ENCODE results near the gene PNLDC1.
"Not testable (repeated sequence)": the region's sequence is repeated elsewhere in the genome, so short reads cannot be mapped to it uniquely, and the experiment has no call there.

The PNLDC1 gene

DNA sequence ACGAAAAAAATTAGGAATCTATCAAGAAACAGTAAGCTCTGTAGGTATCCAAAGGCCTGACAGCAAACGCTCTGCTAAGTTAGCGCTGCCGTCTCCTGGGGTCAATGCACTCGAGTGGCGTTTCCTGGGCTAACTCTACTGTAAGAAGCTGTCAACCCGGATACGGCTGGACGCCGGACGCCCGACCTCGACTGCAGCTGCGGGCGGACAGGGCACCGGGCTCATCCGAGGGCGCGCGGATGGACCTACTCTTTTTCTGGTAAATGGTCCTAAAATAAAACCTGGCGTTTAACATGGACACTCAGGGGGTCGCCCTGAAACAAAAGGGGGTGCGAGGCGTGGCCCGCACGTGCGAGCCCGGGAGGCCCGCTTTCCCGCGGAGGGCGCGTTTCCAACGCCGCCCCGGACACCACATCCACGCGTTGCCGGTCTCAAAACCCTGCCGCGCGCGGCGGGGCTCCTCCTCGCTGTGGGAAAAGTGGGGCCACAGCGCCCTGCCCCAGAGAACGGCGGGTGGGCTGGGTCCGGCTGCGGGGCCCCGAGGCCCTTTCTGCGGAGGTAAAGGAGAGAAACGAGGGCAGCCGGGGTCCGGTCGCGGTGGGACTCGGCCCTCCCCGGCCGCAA, 11.2 kb upstream of the PNLDC1 start:
- DNase-seq: no peak

DNA sequence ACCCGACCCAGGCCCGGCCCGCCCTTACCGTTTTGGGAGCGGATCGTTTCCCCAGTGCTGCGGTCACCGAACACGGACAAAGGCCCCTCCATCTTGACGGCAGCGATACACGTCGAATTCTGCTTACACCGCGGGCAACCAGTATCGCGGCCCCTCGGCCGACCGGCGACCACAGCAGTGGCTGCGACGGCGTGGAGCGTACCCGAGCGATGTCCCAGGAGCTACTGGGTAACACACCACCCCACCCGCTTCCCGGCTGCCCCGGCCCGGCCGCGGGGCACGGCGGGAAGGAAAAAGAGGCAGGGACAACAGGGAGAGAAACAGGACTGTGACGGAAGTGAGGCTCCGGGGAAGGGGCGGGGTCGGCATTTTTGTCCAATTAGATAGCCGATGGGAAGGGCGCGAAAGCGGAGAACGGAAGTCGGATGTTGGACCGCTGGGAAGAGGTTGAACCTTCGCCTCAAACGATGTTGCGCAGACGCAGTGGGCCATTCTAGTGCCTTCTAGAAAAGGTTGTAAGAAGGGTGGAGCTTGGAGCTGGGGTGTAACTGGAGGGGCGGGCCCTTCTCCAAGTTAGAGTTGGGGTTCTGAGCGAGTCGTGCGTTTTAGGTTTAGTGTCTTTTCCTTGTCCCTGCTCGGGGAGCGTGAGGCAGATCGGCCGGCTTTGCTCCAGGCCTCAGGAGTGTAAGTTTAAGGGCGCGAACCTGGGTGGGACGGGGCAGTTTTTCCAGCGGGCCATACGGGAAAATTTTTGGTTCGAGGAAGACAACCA, 10.5 kb upstream of the PNLDC1 start, which contains the start of gene TCP1:
TCP1 (minus strand) TSS at position 226 of the 772 bp plus-strand sequence; CDS start at position 92, 134 bp downstream.
- DNase-seq: peak; percentile 90

DNA sequence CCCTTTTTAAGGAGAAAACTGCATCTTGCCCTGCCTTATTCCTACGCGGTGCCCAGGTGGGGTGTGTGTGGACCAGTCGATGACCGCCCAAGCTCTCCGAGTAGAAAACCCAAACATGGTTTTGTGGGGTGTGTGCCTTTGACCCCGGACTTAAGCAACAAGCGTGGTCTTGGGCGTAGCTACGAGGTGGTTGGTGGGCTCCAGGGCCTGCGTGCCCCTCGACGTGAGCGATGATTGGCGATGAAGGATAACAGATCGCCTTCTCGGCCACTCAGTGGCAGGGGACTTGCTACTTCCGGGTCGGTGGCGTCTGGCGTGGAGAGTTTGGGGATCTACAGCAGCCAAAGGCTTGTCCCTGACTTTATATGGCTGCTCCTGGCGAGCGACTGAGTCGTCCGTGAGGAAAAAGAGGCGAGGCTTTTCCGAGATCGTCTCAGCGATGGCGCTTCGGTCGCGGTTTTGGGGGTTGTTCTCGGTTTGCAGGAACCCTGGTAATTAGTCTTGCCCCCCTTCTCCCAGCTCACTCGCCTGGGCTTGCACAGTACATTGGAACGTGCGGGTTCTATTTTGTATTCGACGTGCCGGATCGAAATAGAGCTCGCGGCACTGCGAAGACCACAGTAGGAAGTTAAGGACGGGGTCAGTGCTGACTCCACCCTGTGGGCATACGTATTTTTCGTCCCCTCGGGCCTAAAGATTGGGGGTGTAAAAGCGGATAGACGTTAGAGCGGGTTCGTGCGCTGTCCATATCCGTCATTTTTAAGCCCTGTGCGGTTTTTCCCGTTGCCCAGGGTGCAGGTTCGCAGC, 9.7 kb upstream of the PNLDC1 start, which contains the start of gene MRPL18:
MRPL18 (plus strand) TSS at position 319 of the 807 bp plus-strand sequence; CDS start at position 440, 121 bp downstream.
- peak; percentile 62 for DNase-seq

DNA sequence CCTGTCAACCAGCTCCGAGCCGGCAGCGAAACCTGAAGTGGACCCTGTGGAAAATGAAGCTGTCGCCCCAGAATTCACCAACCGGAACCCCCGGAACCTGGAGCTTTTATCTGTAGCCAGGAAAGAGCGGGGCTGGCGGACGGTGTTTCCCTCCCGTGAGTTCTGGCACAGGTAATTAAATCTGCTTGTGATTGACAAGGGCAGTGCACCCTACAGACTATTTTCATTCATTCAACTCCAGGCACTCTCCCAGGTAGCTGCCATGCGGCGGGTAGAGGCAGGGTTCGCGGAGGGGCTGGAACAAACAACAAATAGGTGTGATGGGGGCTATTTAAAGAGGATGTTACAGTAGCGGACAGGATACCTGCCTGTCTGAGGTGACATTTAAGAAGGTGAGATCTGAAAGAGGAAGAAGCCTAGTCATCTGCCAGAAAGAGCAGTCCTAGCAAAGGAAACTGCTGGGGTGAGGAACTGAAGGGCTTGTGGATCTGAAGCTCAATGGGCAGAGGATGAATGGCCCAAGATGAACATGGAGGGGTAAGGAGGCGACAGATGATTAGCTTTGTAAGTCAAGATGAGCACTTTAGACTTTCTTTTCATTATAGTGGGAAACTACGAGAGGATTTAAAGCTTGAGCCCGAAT, 9.0 kb upstream of the PNLDC1 start:
- DNase-seq: no peak

DNA sequence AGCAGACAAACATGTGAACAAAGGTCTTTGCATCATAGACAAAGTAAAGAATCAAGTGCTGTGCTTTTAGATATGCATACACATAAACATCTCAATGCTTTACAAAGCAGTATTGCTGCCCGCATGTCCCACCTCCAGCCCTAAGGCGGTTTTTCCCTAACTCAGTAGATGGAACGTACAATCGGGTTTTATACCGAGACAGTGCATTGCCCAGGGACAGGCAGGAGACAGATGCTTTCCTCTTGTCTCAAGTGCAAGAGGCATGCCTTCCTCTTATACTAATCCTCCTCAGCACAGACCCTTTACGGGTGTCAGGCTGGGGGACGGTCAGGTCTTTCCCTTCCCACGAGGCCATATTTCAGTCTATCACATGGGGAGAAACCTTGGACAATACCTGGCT, 5.1 kb upstream of the PNLDC1 start:
- not testable (repeated sequence) for DNase-seq

DNA sequence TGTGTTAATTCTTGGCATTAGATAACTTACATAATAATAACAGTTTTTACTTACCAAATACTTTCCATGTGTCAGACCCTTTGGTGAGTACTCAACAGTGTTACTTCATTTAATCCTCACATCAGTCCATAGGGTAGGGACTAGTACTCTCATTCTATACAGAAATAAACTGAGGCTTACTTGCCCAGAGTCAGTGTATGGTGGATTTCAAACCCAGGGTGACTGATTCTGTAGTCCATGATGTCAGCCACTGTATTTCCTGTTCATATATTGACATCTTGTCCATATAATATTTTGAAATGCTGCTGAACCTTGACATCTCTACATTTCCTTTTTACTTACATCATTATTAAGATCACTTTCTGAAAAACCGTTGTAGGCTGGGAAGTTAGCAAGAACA, 2.5 kb upstream of the PNLDC1 start:
- no peak for DNase-seq

DNA sequence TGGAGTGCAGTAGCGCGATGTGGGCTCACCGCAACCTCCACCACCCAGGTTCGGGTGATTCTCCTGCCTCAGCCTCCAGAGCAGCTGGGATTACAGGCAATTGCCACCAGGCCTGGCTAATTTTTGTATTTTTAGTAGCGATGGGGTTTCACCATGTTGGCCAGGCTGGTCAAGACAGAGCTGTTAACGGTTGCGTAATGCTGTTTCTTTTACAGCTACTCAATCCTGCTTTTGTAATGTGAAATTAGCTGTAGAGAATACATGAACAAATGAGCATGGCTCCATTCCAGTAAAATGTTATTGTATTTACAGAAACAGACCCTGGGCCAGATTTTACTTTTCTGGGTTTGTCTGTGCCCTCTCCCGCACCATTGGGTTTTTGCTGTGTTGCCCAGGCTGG, 1.9 kb downstream of the PNLDC1 start:
- no peak for DNase-seq

DNA sequence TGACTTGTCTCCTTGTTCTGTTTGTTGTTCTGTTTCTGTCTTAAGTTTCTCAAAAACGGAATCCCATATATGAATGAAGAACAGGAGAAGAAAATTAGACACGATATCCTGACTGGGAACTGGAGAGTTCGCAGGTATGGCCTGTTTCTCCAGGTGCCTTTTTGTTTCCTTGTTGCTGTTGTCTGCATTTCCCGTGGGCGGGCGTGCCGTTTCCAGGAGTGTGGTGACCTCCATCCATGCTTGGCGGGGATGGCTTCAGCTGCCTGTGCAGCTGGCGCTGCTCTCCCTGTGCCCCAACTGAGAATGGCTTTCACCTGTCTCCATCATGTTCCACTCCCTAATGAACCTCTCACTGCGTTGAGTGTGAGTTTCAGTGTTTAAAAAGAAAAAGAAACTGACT, 4.4 kb downstream of the PNLDC1 start:
- DNase-seq: no peak

DNA sequence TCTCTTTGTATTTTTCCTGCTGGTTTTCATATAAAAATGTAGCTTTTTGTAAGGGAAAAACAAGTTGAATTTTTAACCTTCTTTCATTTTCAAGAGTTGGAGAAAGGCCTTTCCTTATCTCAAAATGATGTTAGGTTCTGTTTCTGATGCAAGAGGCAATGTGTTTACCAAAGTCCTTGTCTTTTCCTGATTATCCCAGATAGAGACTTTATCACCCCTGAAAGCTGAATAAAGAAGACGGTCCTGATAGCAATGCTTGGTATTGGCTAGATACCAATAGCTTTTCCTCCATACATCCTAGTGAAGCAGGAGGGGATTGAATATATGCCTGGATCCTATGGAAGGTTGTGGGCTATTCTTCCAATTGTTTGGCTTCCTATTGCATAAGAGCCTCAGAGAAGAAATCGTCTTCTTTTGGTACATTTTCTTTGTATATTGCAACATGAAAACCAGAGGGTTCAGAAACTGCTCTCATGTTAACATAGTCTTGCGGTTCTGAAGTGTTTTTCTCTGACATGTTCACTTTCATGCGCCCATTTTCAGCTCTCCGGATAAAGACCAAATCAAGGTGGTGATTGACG, 5.5 kb downstream of the PNLDC1 start:
- DNase-seq: no peak

DNA sequence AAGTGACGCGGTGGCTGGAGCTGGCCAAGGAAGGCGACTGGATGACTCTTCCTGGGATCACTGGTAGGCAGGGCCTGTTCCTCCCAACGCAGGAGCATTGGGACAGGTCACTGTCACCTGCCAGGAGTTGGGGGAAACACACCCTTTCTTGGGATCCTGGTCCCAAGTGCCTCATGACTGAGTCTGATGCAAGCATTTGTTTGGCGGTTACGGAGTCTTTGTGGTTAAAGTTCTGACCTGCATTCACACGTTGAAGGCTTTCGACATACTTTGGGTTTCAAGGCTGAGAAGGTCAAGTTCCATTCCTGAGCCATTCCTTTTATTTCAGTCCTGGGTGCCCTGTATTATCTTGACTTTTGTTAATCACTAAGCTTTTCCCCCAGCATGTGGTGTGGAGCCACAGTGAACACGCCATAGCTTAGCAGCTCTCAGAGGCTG, 6.0 kb downstream of the PNLDC1 start:
- no peak for DNase-seq

DNA sequence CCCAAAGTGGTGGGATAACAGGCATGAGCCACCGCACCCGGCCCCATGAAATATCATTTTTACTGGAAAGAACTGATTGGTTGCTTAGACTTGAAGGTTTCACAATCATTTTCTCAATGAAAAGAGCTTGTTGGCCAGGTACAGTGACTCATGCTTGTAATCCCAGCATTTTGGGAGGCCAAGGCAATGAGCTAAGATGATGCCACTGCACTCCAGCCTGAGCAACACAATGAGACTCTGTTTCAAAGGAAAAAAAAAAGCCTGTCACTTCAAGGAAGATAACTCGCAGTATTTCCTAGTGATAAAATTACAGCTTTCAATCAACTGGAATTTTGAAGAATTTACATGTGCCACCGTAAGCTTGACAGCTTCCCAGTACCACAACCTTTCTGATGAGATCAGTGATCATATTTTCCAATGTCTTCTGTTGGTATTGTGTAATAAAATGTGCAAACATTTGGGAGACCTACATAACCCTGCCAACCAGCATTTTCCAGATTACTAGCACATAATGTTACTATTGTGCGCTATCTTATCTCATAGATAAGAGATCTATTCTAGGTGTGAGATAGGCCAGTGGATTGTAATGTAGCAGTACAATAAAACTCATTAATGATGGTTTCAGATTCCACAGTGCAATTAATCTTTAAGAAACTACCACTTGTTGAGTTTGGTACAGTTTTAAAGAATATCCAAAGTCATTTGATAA, 7.2 kb downstream of the PNLDC1 start:
- no peak for DNase-seq

DNA sequence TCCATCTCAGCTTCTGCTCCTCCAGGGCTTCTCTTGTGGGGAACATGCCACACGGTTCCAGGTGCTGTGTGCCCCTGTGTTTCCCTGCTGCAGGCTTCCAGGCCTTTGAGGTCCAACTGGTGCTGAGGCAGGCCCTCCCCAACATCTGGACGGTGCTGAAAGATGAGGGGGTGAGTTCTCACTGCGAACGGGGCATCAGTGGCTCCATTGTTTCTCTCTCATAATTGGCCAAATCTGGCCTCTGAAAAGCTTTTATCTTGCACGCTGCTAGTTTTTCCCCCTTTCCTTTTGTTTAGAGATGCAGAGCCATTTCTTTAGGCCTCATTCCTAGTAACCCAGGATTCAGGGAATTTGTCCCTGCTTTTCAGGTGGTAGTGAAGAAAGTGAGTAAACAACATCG, 8.6 kb downstream of the PNLDC1 start:
- no peak for DNase-seq

DNA sequence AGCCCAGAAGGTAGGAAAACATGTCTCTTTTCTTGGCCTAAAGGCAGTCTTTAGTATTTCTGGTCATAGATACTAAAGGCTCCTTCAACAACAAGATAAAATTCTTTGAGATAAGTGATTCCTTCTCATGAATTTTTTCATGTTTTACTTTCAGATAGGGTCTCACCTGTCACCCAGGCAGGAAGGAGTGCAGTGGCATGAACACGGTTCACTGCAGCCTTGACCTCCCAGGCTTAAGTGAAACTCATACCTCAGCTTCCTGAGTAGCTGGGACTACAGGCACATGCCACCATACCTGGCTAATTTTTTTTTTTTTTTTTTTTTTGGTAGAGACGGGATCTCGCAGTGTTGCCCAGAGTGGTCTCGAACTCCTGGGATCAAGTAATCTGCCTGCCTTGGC, 9.1 kb downstream of the PNLDC1 start:
- DNase-seq: no peak

DNA sequence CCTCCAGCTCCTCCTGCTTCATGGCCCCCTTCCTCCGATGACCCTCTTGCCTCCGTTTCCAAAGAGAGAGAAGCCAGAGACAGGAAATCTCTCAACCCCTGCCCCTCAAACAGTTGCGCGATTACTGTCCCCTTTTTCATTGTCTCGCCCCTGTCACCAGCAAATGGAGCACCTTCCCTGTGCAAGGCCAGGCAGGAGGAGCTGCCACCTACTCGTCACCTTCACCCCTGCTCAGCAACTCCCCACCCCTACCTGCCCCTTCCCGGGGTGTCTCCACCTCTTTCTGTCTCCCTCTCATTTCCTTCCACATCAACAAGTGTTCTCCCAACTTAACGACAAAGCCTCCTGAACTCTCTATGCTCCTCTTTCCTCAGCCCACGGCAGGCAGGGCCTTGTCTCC, 13.7 kb downstream of the PNLDC1 start:
- DNase-seq: no peak

DNA sequence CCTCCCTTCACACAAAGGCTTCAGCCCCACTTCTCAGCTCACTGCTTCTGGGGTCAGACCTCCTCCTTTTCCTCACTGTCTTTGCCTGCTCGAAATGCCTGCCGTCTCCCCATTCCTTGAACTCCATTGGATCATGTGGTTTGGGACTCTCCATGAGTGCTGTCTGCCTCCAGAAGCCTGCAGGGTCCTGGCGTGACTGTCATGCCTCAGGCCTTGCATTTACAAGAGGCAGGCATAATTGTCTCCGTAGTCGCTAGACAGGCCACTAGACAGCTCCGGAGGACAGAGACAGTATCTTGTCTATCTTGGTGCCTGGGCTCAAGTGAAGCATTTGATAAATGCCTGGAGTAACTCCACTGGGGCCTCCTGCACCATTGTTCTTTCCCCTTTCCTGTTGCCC, 15.3 kb downstream of the PNLDC1 start:
- no peak for DNase-seq

DNA sequence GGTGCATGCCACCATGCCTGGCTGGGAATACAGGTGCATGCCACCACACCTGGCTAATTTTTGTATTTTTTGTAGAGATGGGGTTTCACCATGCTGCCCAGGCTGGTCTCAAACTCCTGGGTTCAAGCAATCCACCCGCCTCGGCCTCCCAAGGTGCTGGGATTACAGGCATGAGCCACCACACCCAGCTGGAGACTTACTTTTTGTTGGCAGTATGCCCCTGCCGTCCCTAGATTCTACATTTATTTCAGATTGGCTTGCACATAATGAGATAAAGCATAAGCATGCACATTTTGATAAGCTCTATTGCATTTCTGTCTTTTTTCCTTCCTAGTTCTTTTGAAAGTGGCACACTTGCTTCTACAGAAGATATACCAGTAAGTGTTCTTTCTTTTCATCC, 16.7 kb downstream of the PNLDC1 start:
- DNase-seq: not testable (repeated sequence)

DNA sequence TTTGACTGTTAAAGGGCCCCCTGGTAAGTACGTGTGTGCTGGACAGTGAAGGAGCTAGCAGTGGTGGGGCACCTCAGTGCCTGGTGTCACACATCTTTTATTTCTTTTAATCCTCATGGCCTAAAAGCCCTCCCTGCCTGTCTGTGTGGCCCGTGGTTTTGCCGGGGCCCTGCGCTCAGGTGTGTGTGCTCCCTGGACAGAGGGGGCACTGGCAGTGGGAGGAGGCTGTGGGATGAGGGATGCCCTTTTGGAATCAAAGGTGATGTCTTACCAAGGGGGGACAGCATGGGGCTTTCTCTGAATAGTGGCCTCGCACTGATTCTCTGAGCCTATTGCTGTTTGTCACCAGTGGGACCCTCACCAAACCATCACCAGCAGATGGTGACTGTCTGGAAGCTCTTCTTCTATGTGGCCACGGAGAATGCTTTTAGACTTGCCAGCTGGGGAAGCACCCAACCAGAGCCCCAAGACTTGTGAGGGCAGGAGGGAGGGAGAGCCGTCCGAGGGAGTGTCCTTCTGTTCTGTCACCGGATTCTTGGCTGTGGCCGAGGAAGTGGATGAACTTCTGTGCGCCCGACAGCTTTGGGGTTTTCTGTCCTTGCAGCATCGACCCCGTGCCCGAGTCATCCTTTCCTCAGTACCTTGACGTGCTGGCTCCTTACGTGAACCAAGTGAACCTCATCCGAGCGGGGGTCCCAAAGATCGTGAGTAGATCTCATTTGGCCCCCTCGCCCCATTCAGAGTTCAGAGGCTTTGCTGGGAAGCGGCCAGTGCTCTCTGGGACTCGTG, 18.1 kb downstream of the PNLDC1 start:
- DNase-seq: no peak

DNA sequence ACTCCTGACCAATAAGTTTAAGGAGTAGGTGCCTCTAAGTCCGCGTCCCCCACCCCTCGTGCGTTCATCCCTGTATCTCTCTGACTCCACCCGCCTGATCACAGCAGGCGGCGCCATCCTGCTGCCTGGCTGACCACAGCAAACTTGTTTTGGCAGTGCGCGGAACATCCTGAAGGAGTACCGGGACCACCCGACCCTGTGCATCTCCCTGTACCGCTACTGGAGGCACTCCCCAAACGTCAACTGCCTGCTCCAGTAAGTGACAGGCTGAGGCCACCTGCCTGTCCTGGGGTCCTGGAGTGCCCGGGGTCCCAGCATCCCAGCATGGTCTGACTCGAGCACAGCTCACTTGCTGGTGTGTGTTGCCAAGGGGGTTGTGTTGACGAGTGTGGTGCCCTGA, 19.0 kb downstream of the PNLDC1 start:
- DNase-seq: no peak

DNA sequence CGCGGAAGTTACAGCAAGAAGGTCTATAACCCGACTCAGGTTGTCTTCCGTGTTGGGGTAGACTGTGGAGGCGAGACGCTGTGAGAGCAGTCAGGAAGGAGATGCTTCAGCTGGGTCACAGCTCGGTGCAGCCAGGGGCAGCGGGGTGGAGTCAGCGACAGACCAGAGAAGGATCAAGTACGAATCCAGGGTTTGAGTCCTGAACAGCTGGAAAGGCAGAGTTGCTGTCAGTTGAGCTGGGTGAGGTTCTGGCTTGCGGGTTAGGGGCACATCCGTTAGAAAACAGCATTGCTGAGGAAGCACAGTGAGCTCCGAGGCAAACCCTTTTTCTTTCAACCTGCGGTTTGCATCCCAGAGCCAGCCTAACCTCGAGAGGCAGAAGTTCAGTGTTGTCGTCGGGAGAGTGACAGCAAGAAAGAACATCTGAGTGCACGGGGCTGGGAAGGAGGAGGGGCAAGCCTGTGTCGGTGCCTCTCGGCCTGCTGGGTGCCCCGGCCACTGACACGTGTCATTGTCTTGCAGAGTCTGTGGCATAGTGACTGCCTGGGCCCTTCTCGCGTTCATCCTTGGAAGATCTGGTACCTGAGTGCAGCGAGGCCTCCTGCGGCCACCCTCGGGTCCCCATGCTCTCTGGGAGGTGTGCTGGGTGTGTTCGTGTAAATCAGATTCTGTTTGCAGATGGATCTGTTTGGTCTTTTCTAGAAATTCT, 20.0 kb downstream of the PNLDC1 start:
- DNase-seq: no peak

DNA sequence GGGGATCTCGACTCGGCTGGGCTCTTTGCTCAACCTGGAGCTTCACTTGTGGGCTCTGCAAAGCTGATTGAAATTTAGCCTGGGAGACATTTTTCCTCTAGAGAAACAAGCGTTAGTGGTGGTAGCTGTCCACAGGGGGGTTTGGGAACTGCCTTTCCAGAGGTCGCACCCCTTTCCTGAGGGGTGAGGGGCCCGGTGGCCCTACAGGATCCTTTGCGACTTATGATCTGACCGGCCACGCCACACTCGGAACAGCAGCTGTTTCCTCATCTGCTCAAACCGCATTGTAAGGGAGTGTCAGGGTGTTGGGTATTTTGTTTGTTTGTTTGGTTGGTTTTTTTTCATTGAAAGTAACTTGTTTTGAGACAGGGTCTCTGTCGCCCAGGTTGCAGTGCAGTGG, 21.0 kb downstream of the PNLDC1 start:
- no peak for DNase-seq

DNA sequence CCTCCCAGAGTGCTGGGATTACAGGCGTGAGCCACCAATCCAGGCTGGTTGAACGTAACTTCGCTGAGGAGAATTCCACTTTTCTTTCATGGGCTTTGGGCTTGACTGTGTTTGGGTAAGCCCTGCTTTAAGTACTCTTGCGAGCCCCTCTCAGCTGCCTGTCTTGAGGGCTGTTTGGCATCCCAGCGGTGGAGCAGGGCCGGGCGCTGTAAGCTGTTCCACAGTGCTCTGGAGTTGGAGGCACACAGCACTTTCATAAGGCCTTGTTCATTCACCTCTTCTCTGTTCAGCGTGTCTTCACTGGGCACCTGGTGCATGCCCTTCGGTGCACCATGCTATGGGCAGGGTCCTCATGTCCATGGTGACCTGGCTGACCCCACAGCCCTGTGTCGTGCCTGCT, 21.6 kb downstream of the PNLDC1 start:
- no peak for DNase-seq
